AG04450 (cell line): ENCODE data around the gene CD70. TPM values are rescaled to one million over a fixed set of nuclear protein-coding genes. Genes with fewer than 3 reads are reported as not detected.
"Not testable (repeated sequence)": the region's sequence is repeated elsewhere in the genome, so short reads cannot be mapped to it uniquely, and the experiment has no call there.

Experiments
- CTCF ChIA-PET: fragments of 300-600, 350-600 bp; formaldehyde crosslinking; extraction: SDS; loops from one replicate; lab custom pipeline; 2022; ENCODE audit warnings: antibody characterized with exemption, inconsistent platforms; lab: Charles Lee
- POLR2A ChIA-PET: fragments of 350-600 bp; formaldehyde crosslinking; extraction: SDS; loops from one replicate; lab custom pipeline; 2021; ENCODE audit warnings: antibody characterized with exemption, inconsistent platforms; lab: Yijun Ruan, JAX
- DNase-seq: peaks from one replicate; pipeline ENCODE4 v3.0.0-alpha.2; 2011; ENCODE audit warnings: low read depth, low spot score
- H3K27ac ChIP-seq: one replicate; pipeline ENCODE4 v1.5.1; 2012; ENCODE audit warnings: low read depth, low read length, control low read depth
- H3K27me3 ChIP-seq: one replicate; pipeline ENCODE4 v1.6.0; 2012; ENCODE audit warnings: low read length; ENCODE audit not compliant: control insufficient read depth, insufficient read depth
- H3K4me3 ChIP-seq: 2 replicates; pipeline ENCODE4 v1.5.1; 2011; ENCODE audit warnings: mild to moderate bottlenecking, low read depth, low read length, control low read depth
- H3K9me3 ChIP-seq: 2 replicates; pipeline ENCODE4 v1.5.1; 2012; ENCODE audit warnings: low read length; ENCODE audit not compliant: control insufficient read depth, insufficient read depth
- polyA minus RNA-seq: library from RNA; depleted of rRNA, polyadenylated mRNA; stranded (reverse); fragments of >200 nt; gene quantifications from 2 replicates; pipeline ENCODE4 v1.2.3, GENCODE V29; 2011; rRNA and poly(A)+ RNA removed
- polyA plus RNA-seq: library from polyadenylated mRNA; depleted of rRNA; stranded (reverse); fragments of >200 nt; gene quantifications from 2 replicates; pipeline ENCODE4 v1.2.3, GENCODE V29; 2011; rRNA removed
- TF ChIP-seq, protein P1 (sequence below): IDR thresholded peaks from 2 replicates; pipeline ENCODE4 v1.5.1; 2011; ENCODE audit warnings: low read depth, low read length, control low read depth, inconsistent platforms

Gene CD70
- polyA plus RNA-seq (not detected in 2 replicates), polyA minus RNA-seq (not detected in 2 replicates)

- CTCF ChIA-PET, result no interaction called here
- Histone ChIP-seq H3K4me3 (no peak within 1 kb of the TSS), H3K27ac (no peak within 1 kb of the TSS), H3K9me3 (no peaks in the 10 kb centered on the region; the same call in none of the 2 replicates), H3K27me3 (peaks cover 34% of the 10 kb centered on the region)
- no peak for DNase-seq
- POLR2A ChIA-PET, result no interaction called here
- TF ChIP-seq, protein P1, sequence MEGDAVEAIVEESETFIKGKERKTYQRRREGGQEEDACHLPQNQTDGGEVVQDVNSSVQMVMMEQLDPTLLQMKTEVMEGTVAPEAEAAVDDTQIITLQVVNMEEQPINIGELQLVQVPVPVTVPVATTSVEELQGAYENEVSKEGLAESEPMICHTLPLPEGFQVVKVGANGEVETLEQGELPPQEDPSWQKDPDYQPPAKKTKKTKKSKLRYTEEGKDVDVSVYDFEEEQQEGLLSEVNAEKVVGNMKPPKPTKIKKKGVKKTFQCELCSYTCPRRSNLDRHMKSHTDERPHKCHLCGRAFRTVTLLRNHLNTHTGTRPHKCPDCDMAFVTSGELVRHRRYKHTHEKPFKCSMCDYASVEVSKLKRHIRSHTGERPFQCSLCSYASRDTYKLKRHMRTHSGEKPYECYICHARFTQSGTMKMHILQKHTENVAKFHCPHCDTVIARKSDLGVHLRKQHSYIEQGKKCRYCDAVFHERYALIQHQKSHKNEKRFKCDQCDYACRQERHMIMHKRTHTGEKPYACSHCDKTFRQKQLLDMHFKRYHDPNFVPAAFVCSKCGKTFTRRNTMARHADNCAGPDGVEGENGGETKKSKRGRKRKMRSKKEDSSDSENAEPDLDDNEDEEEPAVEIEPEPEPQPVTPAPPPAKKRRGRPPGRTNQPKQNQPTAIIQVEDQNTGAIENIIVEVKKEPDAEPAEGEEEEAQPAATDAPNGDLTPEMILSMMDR, result no peak
Measured at GRCh38 chr19:6590827-6591319, at the start of gene CD70. CD70 (minus strand) TSS chr19:6591150; CDS start chr19:6591002, 148 bp downstream.

DNA sequence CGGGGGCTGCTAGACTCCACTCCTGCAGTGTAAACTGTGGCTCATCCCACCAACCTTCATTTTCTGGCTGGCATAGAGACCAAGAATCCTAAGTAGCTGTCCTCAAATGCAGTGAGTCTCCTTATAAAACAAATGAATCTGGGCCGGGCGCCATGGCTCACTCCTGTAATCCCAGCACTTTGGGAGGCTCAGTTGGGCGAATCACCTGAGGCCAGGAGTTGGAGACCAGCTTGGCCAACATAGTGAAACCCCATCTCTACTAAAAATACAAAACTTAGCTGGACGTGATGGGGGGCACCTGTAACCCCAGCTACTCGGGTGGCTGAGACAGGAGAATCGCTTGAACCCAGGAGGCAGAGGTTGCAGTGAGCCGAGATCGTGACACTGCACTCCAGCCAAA is 49.4 kb upstream of the CD70 start:
- H3K9me3 ChIP-seq, H3K27ac ChIP-seq, H3K27me3 ChIP-seq, H3K4me3 ChIP-seq, CTCF ChIA-PET, POLR2A ChIA-PET, DNase-seq: not testable (repeated sequence)

DNA sequence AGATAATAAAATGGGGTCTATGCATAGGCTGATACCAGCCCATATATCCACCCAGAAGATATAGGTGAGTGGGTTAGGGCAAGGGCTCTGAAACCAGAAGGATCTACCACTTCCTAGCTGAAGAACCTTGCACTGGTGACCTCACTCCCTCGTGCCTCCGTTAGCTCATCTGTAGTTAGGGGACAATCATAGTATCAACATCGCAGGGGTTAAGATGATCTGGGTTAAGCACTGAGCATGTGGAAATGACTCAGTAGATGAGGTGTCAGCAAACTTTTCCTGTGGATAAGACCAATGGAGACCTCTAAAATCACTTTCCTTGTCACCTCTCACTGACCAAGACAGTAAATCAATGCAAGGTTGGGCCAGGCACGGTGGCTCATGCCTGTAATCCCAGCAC is 48.5 kb upstream of the CD70 start:
- ChIA-PET POLR2A (no interaction called here), CTCF (no interaction called here)
- DNase-seq, result no peak
- H3K9me3 ChIP-seq, result no peaks in the 10 kb centered on the region
- no peaks in the 10 kb centered on the region for H3K27me3 ChIP-seq
- TF ChIP-seq, protein P1, result no peak
- no peak overlapping the region for H3K4me3 ChIP-seq
- H3K27ac ChIP-seq, result no peak overlapping the region

GRCh38 chr19:6633456-6633813 is 42.5 kb upstream of the CD70 start:
- POLR2A ChIA-PET, H3K27me3 ChIP-seq, DNase-seq, H3K4me3 ChIP-seq, H3K9me3 ChIP-seq, H3K27ac ChIP-seq: not testable (repeated sequence)
- CTCF ChIA-PET, result interaction anchor here (0.6 to 4.6 kb wide), 5 partner anchors 12 to 230 kb away, joined by 3 to 57 read pairs (median 3); no protein-coding TSS in a partner anchor

GRCh38 chr19:6632747-6633455 is 42.0 kb upstream of the CD70 start:
- H3K9me3 ChIP-seq, H3K27ac ChIP-seq, H3K4me3 ChIP-seq, DNase-seq, H3K27me3 ChIP-seq, POLR2A ChIA-PET: not testable (repeated sequence)
- TF ChIP-seq, protein P1, result peak; percentile 68
- CTCF ChIA-PET, result interaction anchor here (0.9 to 4.6 kb wide), 4 partner anchors 13 to 231 kb away, joined by 3 to 57 read pairs (median 3); no protein-coding TSS in a partner anchor
